ENCODE results near the gene SLCO1A2.

Gene SLCO1A2

DNA sequence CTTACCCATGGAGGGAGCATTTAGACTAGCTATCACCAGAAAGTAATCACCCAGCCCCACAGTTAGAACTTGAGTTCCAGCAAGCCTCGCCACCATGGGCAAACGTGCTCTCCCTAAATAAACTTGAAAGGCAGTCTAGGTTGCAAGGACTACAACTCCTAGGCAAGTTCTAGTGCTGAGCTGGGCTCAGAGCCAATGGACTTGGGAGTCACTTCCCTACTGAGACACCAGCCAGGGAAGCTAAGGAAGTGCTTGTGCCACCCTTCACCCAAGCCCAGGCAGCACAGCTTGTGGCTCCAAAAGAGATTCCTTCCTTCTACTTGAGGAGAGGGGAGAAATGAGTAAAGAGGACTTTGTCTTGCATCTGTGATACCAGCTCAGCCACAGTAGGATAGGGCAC lies 57.9 kb downstream of the SLCO1A2 start:
- Histone ChIP-seq H3K4me1 (ENCODE audit: low read length) (no peaks in the 10 kb centered on the region), H3K27me3 (ENCODE audit: low read depth, low read length) (no peaks in the 10 kb centered on the region), H3K4me2 (ENCODE audit: low read length) (no peak overlapping the region), H3K79me2 (ENCODE audit: low read length) (no peaks in the 10 kb centered on the region), H4K20me1 (ENCODE audit: insufficient read depth, low read length) (no peaks in the 10 kb centered on the region), H3K9ac (ENCODE audit: low read length) (no peak overlapping the region), H3K4me3 (ENCODE audit: low read length) (no peak overlapping the region), H3K27ac (ENCODE audit: low read length) (no peak overlapping the region), H2AFZ (ENCODE audit: low read depth, low read length) (no peak overlapping the region), H3K36me3 (replicated peaks; ENCODE audit: low read depth, low read length) (no peaks in the 10 kb centered on the region), H3K9me3 (ENCODE audit: insufficient read depth, low read length) (no peaks in the 10 kb centered on the region)
- TF ChIP-seq EZH2phosphoT487 (IDR thresholded peaks at IDR 0.05; ENCODE audit: low read depth) = no peak
- TF ChIP-seq, protein P1, sequence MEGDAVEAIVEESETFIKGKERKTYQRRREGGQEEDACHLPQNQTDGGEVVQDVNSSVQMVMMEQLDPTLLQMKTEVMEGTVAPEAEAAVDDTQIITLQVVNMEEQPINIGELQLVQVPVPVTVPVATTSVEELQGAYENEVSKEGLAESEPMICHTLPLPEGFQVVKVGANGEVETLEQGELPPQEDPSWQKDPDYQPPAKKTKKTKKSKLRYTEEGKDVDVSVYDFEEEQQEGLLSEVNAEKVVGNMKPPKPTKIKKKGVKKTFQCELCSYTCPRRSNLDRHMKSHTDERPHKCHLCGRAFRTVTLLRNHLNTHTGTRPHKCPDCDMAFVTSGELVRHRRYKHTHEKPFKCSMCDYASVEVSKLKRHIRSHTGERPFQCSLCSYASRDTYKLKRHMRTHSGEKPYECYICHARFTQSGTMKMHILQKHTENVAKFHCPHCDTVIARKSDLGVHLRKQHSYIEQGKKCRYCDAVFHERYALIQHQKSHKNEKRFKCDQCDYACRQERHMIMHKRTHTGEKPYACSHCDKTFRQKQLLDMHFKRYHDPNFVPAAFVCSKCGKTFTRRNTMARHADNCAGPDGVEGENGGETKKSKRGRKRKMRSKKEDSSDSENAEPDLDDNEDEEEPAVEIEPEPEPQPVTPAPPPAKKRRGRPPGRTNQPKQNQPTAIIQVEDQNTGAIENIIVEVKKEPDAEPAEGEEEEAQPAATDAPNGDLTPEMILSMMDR (IDR thresholded peaks at IDR 0.05; ENCODE audit: low read depth, low read length) = no peak

DNA sequence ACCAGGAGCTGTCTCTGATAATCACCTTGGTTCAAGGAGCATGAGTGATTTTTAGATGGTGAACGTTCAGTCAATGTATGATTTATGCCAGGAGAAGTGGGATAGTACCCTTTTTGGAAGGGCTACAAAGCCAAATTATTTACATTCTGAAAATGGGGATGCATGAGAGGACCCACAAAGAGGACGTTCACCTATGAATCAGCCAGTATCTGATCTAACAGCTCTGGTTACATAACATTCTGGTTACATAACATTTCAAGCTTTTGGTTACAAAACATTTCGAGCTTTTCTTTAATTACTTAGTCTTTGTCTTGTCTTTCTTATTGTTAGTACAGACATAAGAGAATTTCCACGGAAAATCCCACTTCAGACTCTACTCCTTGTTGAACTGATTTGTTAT lies 68.8 kb downstream of the SLCO1A2 start:
- Histone ChIP-seq H3K27ac (ENCODE audit: low read length) (no peak overlapping the region), H3K27me3 (ENCODE audit: low read depth, low read length) (no peaks in the 10 kb centered on the region), H3K4me2 (ENCODE audit: low read length) (no peak overlapping the region), H3K36me3 (replicated peaks; ENCODE audit: low read depth, low read length) (no peaks in the 10 kb centered on the region), H3K9ac (ENCODE audit: low read length) (no peak overlapping the region), H4K20me1 (ENCODE audit: insufficient read depth, low read length) (no peaks in the 10 kb centered on the region), H3K9me3 (ENCODE audit: insufficient read depth, low read length) (peaks cover 7% of the 10 kb centered on the region; the same call in 1 of the 2 replicates), H3K79me2 (ENCODE audit: low read length) (no peaks in the 10 kb centered on the region), H3K4me1 (ENCODE audit: low read length) (peaks cover 41% of the 10 kb centered on the region), H2AFZ (ENCODE audit: low read depth, low read length) (no peak overlapping the region), H3K4me3 (ENCODE audit: low read length) (no peak overlapping the region)
- TF ChIP-seq, protein P1 (IDR thresholded peaks at IDR 0.05; ENCODE audit: low read depth, low read length) = no peak
- no peak for TF ChIP-seq EZH2phosphoT487 (IDR thresholded peaks at IDR 0.05; ENCODE audit: low read depth)

DNA sequence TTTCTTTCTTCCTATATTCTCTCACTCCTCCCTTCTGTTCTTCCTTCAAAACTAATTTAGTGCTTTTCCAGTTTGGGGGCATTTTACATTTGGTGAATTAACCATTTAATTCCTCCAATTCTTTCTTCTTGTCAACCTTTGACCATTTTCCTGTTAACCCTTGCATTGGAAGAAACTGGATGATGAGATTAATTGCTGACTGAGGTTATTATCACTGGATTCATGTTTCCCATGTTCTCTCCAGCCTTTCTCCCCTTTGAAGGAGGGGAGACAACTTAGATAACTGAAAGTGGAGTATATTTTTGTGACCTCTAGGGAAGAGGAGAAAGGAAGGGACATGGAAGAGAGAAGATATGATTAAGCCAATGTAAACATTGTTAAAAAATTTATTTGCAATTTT lies 70.5 kb downstream of the SLCO1A2 start:
- TF ChIP-seq, protein P1 (IDR thresholded peaks at IDR 0.05; ENCODE audit: low read depth, low read length) = no peak
- TF ChIP-seq EZH2phosphoT487 (IDR thresholded peaks at IDR 0.05; ENCODE audit: low read depth) = no peak
- no peaks in the 10 kb centered on the region for H3K27me3 ChIP-seq (ENCODE audit: low read depth, low read length)
- no peaks in the 10 kb centered on the region for H3K79me2 ChIP-seq (ENCODE audit: low read length)
- H2AFZ ChIP-seq (ENCODE audit: low read depth, low read length) = no peak overlapping the region
- no peak overlapping the region for H3K27ac ChIP-seq (ENCODE audit: low read length)
- H3K9me3 ChIP-seq (ENCODE audit: insufficient read depth, low read length) = peaks cover 7% of the 10 kb centered on the region; the same call in 1 of the 2 replicates
- no peak overlapping the region for H3K4me2 ChIP-seq (ENCODE audit: low read length)
- H4K20me1 ChIP-seq (ENCODE audit: insufficient read depth, low read length) = no peaks in the 10 kb centered on the region
- peaks cover 35% of the 10 kb centered on the region for H3K4me1 ChIP-seq (ENCODE audit: low read length)
- H3K36me3 ChIP-seq (replicated peaks; ENCODE audit: low read depth, low read length) = no peaks in the 10 kb centered on the region
- no peak overlapping the region for H3K9ac ChIP-seq (ENCODE audit: low read length)
- no peak overlapping the region for H3K4me3 ChIP-seq (ENCODE audit: low read length)

DNA sequence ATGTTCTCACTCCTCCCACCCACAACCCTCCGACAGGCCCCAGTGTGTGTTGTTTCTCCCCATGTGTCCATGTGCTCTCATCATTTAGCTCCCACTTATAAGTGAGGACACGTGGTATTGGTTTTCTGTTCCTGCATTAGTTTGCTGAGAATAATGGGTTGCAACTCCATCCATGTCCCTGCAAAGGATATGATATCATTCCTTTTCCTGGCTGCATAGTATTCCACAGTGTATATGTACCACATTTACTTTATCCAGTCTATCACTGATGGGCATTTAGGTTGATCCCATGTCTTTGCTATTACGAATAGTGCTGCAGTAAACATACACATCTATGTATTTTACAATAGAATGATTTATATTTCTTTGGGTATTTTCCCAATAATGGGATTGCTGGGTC lies 77.5 kb downstream of the SLCO1A2 start:
- TF ChIP-seq, protein P1 (IDR thresholded peaks at IDR 0.05; ENCODE audit: low read depth, low read length) = no peak
- no peak for TF ChIP-seq EZH2phosphoT487 (IDR thresholded peaks at IDR 0.05; ENCODE audit: low read depth)
- no peaks in the 10 kb centered on the region for H3K9me3 ChIP-seq (ENCODE audit: insufficient read depth, low read length)
- H3K79me2 ChIP-seq (ENCODE audit: low read length) = no peaks in the 10 kb centered on the region
- no peaks in the 10 kb centered on the region for H3K4me1 ChIP-seq (ENCODE audit: low read length)
- no peak overlapping the region for H3K27ac ChIP-seq (ENCODE audit: low read length)
- no peaks in the 10 kb centered on the region for H4K20me1 ChIP-seq (ENCODE audit: insufficient read depth, low read length)
- H3K9ac ChIP-seq (ENCODE audit: low read length) = no peak overlapping the region
- no peak overlapping the region for H2AFZ ChIP-seq (ENCODE audit: low read depth, low read length)
- no peak overlapping the region for H3K4me3 ChIP-seq (ENCODE audit: low read length)
- H3K4me2 ChIP-seq (ENCODE audit: low read length) = no peak overlapping the region
- H3K36me3 ChIP-seq (replicated peaks; ENCODE audit: low read depth, low read length) = no peaks in the 10 kb centered on the region
- no peaks in the 10 kb centered on the region for H3K27me3 ChIP-seq (ENCODE audit: low read depth, low read length)
